Measurements from ENCODE around the gene PMS1. TPM values are rescaled to one million over a fixed set of nuclear protein-coding genes. Genes with fewer than 3 reads are reported as not detected.

Gene PMS1
- total RNA-seq, 4 donors from 2014 or later, result 11.4 to 22.9 (median 14.4) TPM

DNA sequence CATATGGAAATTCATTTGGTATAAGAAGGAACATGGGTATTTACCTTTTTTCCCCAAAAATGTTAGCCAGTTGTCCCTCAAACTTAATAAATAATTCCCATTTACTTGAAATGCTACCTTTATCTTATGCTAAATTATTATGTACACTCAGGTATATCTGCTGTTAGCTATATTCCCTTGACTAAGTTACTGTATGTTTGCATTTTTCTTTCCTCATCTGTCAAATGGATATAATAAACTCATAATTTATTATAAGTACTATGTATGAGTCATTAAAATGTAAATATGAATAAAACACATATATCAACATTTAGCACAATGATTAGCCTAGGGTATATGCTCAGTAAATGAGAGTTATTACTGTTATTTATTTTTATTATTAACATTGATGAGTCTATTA is 117.4 kb downstream of the PMS1 start:
- Histone ChIP-seq H3K27ac (no peak overlapping the region), H3K9me3 (no peaks in the 10 kb centered on the region), H3K4me1 (no peaks in the 10 kb centered on the region), H3K4me3 (no peak overlapping the region), H3K27me3 (no peaks in the 10 kb centered on the region), H3K36me3 (no peaks in the 10 kb centered on the region)
- TF ChIP-seq, protein P1, sequence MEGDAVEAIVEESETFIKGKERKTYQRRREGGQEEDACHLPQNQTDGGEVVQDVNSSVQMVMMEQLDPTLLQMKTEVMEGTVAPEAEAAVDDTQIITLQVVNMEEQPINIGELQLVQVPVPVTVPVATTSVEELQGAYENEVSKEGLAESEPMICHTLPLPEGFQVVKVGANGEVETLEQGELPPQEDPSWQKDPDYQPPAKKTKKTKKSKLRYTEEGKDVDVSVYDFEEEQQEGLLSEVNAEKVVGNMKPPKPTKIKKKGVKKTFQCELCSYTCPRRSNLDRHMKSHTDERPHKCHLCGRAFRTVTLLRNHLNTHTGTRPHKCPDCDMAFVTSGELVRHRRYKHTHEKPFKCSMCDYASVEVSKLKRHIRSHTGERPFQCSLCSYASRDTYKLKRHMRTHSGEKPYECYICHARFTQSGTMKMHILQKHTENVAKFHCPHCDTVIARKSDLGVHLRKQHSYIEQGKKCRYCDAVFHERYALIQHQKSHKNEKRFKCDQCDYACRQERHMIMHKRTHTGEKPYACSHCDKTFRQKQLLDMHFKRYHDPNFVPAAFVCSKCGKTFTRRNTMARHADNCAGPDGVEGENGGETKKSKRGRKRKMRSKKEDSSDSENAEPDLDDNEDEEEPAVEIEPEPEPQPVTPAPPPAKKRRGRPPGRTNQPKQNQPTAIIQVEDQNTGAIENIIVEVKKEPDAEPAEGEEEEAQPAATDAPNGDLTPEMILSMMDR (IDR thresholded peaks at IDR 0.05), result no peak
- TF ChIP-seq POLR2A (IDR thresholded peaks at IDR 0.05) (no peak), EP300 (IDR thresholded peaks at IDR 0.05) (no peak), POLR2AphosphoS5 (IDR thresholded peaks at IDR 0.05) (no peak)
- ATAC-seq, result no peak

DNA sequence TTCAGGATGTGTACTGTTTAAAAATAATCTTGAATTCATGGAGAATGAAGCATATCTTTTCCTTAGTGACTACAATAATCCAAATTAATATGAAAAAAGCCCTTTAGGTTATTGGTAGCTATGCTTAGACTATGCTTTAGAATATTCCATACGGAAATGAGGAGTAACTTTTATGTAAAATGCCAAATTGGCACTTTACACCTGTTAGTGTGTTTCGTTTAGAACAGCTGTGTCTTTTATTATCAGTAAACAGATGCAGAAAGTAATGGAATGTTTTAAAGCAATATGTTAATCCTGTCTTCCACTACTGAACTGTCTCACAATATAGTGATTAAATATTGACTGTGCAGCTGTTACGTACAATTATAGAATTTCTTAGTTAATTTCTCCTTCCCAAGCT is 129.6 kb downstream of the PMS1 start:
- H3K4me3 ChIP-seq, result no peak overlapping the region
- H3K36me3 ChIP-seq, result no peaks in the 10 kb centered on the region
- no peaks in the 10 kb centered on the region for H3K27me3 ChIP-seq
- WGBS, 2 donors (ENCODE audit: low coverage in 1 of 2), result 46 to 47% methylated on average over 3 of the region's 3 CpGs
- no peak for ATAC-seq
- H3K4me1 ChIP-seq, result no peaks in the 10 kb centered on the region
- TF ChIP-seq EP300 (IDR thresholded peaks at IDR 0.05), result no peak
- no peak for TF ChIP-seq POLR2A (IDR thresholded peaks at IDR 0.05)
- TF ChIP-seq, protein P1 (IDR thresholded peaks at IDR 0.05), result no peak
- TF ChIP-seq POLR2AphosphoS5 (IDR thresholded peaks at IDR 0.05), result no peak
- H3K9me3 ChIP-seq, result no peaks in the 10 kb centered on the region
- no peak overlapping the region for H3K27ac ChIP-seq

DNA sequence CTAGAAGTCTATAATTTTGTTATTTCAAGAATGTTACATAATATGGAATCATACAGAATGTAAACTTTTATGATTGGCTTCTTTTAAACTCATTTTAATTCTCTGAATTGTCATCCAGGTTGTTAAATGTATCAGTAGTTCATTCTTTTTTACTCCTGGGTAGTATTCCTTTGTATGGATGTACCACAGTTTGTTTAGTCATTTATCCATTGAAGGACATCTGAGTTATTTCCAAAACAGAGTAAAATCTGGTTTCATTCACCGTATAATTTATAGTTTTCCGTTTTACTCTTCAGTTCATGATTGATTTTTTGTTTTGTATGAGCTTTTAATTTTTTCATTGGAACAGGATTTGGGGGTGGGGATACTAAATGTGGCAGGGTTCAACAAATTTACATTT is 132.4 kb downstream of the PMS1 start:
- Histone ChIP-seq H3K27me3 (no peaks in the 10 kb centered on the region), H3K4me3 (no peak overlapping the region), H3K9me3 (no peaks in the 10 kb centered on the region), H3K27ac (no peak overlapping the region), H3K4me1 (no peaks in the 10 kb centered on the region), H3K36me3 (no peaks in the 10 kb centered on the region)
- no peak for ATAC-seq
- TF ChIP-seq, protein P1 (IDR thresholded peaks at IDR 0.05), result no peak
- TF ChIP-seq POLR2AphosphoS5 (IDR thresholded peaks at IDR 0.05) (no peak), EP300 (IDR thresholded peaks at IDR 0.05) (no peak), POLR2A (IDR thresholded peaks at IDR 0.05) (no peak)
- WGBS, 2 donors (ENCODE audit: low coverage in 1 of 2), result 85 to 90% methylated on average over 2 of the region's 2 CpGs

Other genes with a start within 250 kb of the PMS1 start
- gene SLC40A1, start 203.7 kb upstream of the PMS1 start, total RNA-seq, result 10 to 100 TPM; 32.1 to 96.3 (median 57.2) TPM
- 10 to 100 TPM; 40.3 to 76.1 (median 52.9) TPM for gene ASNSD1, start 123.0 kb upstream of the PMS1 start, total RNA-seq
- 10 to 100 TPM in 3 of 4 donors, 1 to 10 TPM in 1; 3.7 to 36.1 (median 13.4) TPM for gene ANKAR, start 109.8 kb upstream of the PMS1 start, total RNA-seq
- gene OSGEPL1, start 21.7 kb upstream of the PMS1 start, total RNA-seq, result 1 to 10 TPM; 5.0 to 7.7 (median 6.5) TPM
- gene ORMDL1, start 111 bp upstream of the PMS1 start, total RNA-seq, result 10 to 100 TPM; 33.5 to 70.5 (median 53.8) TPM

Measured in gastroesophageal sphincter (tissue), 4 donors.